Spleen (tissue), 11 donors: ENCODE results near the gene VANGL1. TPM values are rescaled to one million over a fixed set of nuclear protein-coding genes. Genes with fewer than 3 reads are reported as not detected.

Source experiments
- DNase-seq: peaks from one replicate; pipeline ENCODE4 v3.0.0-alpha.2; 2020
- H3K27ac ChIP-seq, 8 donors: fragments of 200-600 bp; sonication (generic) in 7 of 8; 1 replicate in 4 of 8; 2 replicates in 4 of 8; pipeline versions ENCODE4 v1.5.0 to v1.8.0; 2016 to 2021; ENCODE audit warnings: inconsistent platforms in 4 of 8, mild to moderate bottlenecking in 4 of 8, moderate library complexity in 1 of 8
- H3K27me3 ChIP-seq, 7 donors: fragments of 200-600 bp; sonication (generic) in 6 of 7; replicated peaks in 1 of 7; 1 replicate in 4 of 7; 2 replicates in 3 of 7; pipeline versions ENCODE4 v1.5.0 to v1.8.0; 2016 to 2021; ENCODE audit warnings: inconsistent platforms in 3 of 7, mild to moderate bottlenecking in 1 of 7
- H3K36me3 ChIP-seq, 6 donors: fragments of 200-600 bp; sonication (generic) in 5 of 6; 1 replicate in 4 of 6; 2 replicates in 2 of 6; pipeline versions ENCODE4 v1.5.0 to v1.8.0; 2016 to 2021; ENCODE audit warnings: inconsistent platforms in 2 of 6
- H3K4me1 ChIP-seq, 6 donors: fragments of 200-600 bp; sonication (generic) in 5 of 6; 1 replicate in 3 of 6; 2 replicates in 3 of 6; pipeline versions ENCODE4 v1.5.0 to v1.8.0; 2016 to 2021; ENCODE audit warnings: inconsistent platforms in 3 of 6
- H3K4me3 ChIP-seq, 8 donors: fragments of 200-600 bp; sonication (generic) in 7 of 8; 1 replicate in 4 of 8; 2 replicates in 4 of 8; pipeline versions ENCODE4 v1.5.0 to v1.8.0; 2016 to 2021; ENCODE audit warnings: inconsistent platforms in 4 of 8, mild to moderate bottlenecking in 4 of 8, moderate library complexity in 2 of 8
- H3K9me3 ChIP-seq, 8 donors: fragments of 200-600 bp; sonication (generic) in 7 of 8; 1 replicate in 4 of 8; 2 replicates in 4 of 8; pipeline versions ENCODE4 v1.5.0 to v1.8.0; 2016 to 2021; ENCODE audit warnings: inconsistent platforms in 4 of 8
- POLR2A ChIP-seq, 3 donors: fragments of 450-650 bp; IDR thresholded peaks; one replicate each; pipeline ENCODE4 v1.5.1; 2017; ENCODE audit warnings: antibody characterized with exemption in 3 of 3, mild to moderate bottlenecking in 1 of 3
- POLR2AphosphoS5 ChIP-seq, 3 donors: sonication (generic); formaldehyde crosslinking; IDR thresholded peaks; one replicate each; pipeline ENCODE4 v1.5.1; 2017; ENCODE audit warnings: antibody characterized with exemption in 3 of 3
- WGBS, 5 donors: extraction: QIAGEN DNeasy Blood & Tissue Kit in 3 of 5; methylation state at CpG; one replicate each; pipeline versions ENCODE4 v1.1.5 to v1.1.7; 2013 to 2018; 5-methylcytosine and 5-hydroxymethylcytosine counted together
- intact Hi-C: fragments of 100-400 bp; cut with DNase I; formaldehyde crosslinking; loops from one replicate; pipeline ENCODE4 v1.15.0; 2023; ENCODE audit warnings: low total_unique reads
- polyA plus RNA-seq, 3 donors: library from polyadenylated mRNA; stranded (reverse); fragments of 200-250 nt; gene quantifications; one replicate each; pipeline ENCODE4 v1.2.1, GENCODE V29; 2013
- total RNA-seq, 7 donors: library from RNA; depleted of rRNA in 3 of 7; stranded (reverse); fragments of >200 nt in 3 of 7; fragmentation: NEBNext Ultra II Directional in 4 of 7; extraction: Animal tissue kit (Norgen Biotek cat#: 25700) in 4 of 7; gene quantifications; one replicate each; pipeline versions ENCODE4 v1.1.0 to v1.2.1, GENCODE V29; 2016 to 2021
- TF ChIP-seq, protein P1 (sequence below), 11 experiments: fragments of 200-600 bp in 7 of 11; fragments of 450-650 bp in 4 of 11; sonication (generic) in 4 of 11; IDR thresholded peaks in 8 of 11; conservative IDR thresholded peaks in 3 of 11; 1 replicate in 7 of 11; 2 replicates in 4 of 11; pipeline versions ENCODE4 v1.4.0 to v1.8.0; 2016 to 2021; ENCODE audit warnings: antibody characterized with exemption in 11 of 11, inconsistent platforms in 4 of 11, mild to moderate bottlenecking in 1 of 11
- donor health status: healthy with polysubstance abuse.
- donor health status: DM: no; HTN: no; CAD: no; lungs with moderate emphysema.
- donor health status: DM: no; HTN: no; CAD: no.
- donor health status: Bipolar disorder and iron deficiency.
- donor health status: healthy.
- donor health status: DM: no; HTN: no; CAD: no.
- donor health status: DM: yes; HTN: yes; CAD: no.

Gene VANGL1
- total and polyA plus RNA-seq, 10 donors, result 0.24 to 7.0 (median 4.3) TPM

DNA sequence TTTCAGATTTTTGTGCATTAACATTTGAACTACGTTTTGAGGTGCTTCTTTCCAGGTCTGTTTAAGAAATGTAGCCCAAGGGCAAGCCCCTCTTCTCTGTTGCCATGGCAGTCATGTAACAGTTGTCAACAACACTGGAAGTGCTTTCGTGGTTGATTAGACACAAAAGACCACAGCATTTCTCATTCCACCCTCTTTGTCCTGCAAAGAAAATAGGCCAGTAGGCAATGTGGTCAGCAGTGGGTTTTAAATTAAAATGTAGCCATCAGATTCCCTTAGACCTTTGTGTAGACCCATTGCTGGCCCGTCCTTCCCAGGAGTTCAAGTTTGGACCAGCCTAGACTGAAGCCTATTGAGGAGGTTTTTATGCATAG, 35.4 kb downstream of the VANGL1 start:
- TF ChIP-seq POLR2A (IDR thresholded peaks at IDR 0.05), result no peak
- TF ChIP-seq POLR2AphosphoS5 (IDR thresholded peaks at IDR 0.05), result no peak
- TF ChIP-seq, protein P1, sequence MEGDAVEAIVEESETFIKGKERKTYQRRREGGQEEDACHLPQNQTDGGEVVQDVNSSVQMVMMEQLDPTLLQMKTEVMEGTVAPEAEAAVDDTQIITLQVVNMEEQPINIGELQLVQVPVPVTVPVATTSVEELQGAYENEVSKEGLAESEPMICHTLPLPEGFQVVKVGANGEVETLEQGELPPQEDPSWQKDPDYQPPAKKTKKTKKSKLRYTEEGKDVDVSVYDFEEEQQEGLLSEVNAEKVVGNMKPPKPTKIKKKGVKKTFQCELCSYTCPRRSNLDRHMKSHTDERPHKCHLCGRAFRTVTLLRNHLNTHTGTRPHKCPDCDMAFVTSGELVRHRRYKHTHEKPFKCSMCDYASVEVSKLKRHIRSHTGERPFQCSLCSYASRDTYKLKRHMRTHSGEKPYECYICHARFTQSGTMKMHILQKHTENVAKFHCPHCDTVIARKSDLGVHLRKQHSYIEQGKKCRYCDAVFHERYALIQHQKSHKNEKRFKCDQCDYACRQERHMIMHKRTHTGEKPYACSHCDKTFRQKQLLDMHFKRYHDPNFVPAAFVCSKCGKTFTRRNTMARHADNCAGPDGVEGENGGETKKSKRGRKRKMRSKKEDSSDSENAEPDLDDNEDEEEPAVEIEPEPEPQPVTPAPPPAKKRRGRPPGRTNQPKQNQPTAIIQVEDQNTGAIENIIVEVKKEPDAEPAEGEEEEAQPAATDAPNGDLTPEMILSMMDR (IDR thresholded peaks at IDR 0.05 in 8 of 11, conservative IDR thresholded peaks at IDR 0.05 in 3 of 11), result no peak
- 61 to 73% (median 70%) methylated on average over 3 of the region's 3 CpGs for WGBS, 5 donors
- Histone ChIP-seq H3K27me3 (no peaks in the 10 kb centered on the region), H3K4me1 (no peaks in the 10 kb centered on the region), H3K36me3 (peaks cover 0 to 7% (median 0%) of the 10 kb centered on the region in 6 donors), H3K4me3 (no peak overlapping the region), H3K9me3 (no peaks in the 10 kb centered on the region), H3K27ac (no peak overlapping the region)
- no peak for DNase-seq
- intact Hi-C loops, result no loop called here

DNA sequence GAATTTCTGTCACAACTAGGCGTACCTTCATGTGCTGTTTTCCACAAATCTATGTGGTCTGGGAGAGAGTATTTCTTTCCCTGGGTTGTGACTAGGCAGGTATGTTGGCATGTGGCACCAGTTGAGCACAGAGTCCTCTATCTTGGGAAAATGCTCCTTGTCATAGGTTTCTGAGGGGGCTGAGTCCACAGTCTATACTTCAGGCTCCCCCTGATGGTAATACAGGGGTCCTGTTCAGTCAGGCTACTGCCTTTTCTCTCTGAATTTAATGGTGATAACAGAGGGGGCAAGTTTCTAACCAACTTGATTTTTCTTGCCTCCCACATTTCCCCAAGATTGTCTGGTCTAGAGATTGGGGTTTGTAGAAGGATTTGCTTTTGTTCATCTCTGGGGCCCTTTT, 35.8 kb downstream of the VANGL1 start:
- Histone ChIP-seq H3K36me3 (peaks cover 0 to 7% (median 0%) of the 10 kb centered on the region in 6 donors), H3K4me3 (no peak overlapping the region), H3K27me3 (no peaks in the 10 kb centered on the region), H3K4me1 (no peaks in the 10 kb centered on the region), H3K27ac (no peak overlapping the region), H3K9me3 (no peaks in the 10 kb centered on the region)
- DNase-seq, result no peak
- TF ChIP-seq POLR2A (IDR thresholded peaks at IDR 0.05) (no peak), POLR2AphosphoS5 (IDR thresholded peaks at IDR 0.05) (no peak)
- TF ChIP-seq, protein P1 (IDR thresholded peaks at IDR 0.05 in 8 of 11, conservative IDR thresholded peaks at IDR 0.05 in 3 of 11), result no peak
- intact Hi-C loops, result no loop called here
- 96 to 100% (median 97%) methylated on average over 1 of the region's 1 CpG for WGBS, 5 donors

DNA sequence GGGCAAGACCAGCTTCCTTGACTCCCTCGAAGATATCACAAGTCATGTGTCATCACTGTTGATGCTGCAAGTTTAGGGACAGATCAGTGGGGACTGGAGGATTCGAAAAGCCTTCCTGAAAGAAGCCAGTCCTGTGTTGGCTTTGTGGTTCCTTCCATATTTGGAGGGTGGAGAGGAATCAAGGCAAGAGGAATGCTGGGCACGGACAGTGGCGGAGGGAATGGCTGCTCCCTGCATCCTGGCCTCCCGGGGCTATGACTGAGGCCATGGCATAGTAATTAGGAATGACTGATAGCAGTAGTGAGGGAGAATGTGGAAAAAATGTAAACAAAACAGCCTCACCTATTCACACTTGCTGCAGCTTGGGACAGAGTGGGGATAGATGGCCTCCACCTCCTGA, 36.4 kb downstream of the VANGL1 start:
- Histone ChIP-seq H3K27me3 (no peaks in the 10 kb centered on the region), H3K9me3 (no peaks in the 10 kb centered on the region), H3K36me3 (peaks cover 0 to 7% (median 0%) of the 10 kb centered on the region in 6 donors), H3K4me3 (no peak overlapping the region), H3K4me1 (no peaks in the 10 kb centered on the region), H3K27ac (no peak overlapping the region)
- TF ChIP-seq POLR2AphosphoS5 (IDR thresholded peaks at IDR 0.05), result no peak
- TF ChIP-seq, protein P1 (IDR thresholded peaks at IDR 0.05 in 8 of 11, conservative IDR thresholded peaks at IDR 0.05 in 3 of 11), result no peak
- no peak for TF ChIP-seq POLR2A (IDR thresholded peaks at IDR 0.05)
- WGBS, 5 donors, result 69 to 87% (median 78%) methylated on average over 5 of the region's 5 CpGs
- no peak for DNase-seq
- intact Hi-C loops, result no loop called here

DNA sequence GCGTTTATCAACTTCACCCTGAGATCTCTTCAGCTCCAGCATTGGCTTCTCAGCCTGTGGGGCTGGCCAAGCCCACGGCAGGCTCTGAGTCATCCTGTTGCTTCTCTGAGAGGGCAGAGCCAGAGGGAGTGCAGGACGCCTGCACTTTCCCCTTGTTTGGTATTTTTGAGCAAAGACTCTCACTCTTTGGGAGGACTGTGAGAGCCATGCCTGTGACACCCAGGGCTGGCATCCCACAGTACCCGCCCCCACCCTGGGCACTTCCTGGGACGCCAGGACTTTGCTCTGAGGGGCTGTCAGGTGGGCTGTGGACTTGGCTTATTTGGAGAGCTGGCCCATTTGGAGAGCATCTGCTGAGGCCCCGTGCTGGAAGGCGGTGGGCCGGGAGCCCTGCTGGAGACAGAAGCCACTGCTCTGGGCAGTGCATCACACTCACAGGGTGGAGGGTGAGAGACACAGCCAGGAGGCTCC, 37.4 kb downstream of the VANGL1 start:
- DNase-seq, result no peak
- Histone ChIP-seq H3K27me3 (no peaks in the 10 kb centered on the region), H3K4me3 (no peak overlapping the region), H3K9me3 (no peaks in the 10 kb centered on the region), H3K36me3 (peaks cover 0 to 13% (median 0%) of the 10 kb centered on the region in 6 donors), H3K4me1 (no peaks in the 10 kb centered on the region), H3K27ac (no peak overlapping the region)
- 69 to 93% (median 91%) methylated on average over 4 to 8 of the region's 8 CpGs for WGBS, 5 donors
- TF ChIP-seq POLR2A (IDR thresholded peaks at IDR 0.05) (no peak), POLR2AphosphoS5 (IDR thresholded peaks at IDR 0.05) (no peak)
- TF ChIP-seq, protein P1 (IDR thresholded peaks at IDR 0.05 in 8 of 11, conservative IDR thresholded peaks at IDR 0.05 in 3 of 11), result no peak
- intact Hi-C loops, result no loop called here
